ENCODE results near the gene RMI2. TPM values are rescaled to one million over a fixed set of nuclear protein-coding genes. Genes with fewer than 3 reads are reported as not detected.

RMI2 gene
- total and polyA plus RNA-seq, 11 donors = 0.23 to 6.6 (median 0.76) TPM; not detected in 2

- H3K27me3 ChIP-seq = no peaks in the 10 kb centered on the region
Measured at GRCh38 chr16:11319529-11320146, 25.6 kb upstream of the RMI2 start.

GRCh38 chr16:11320170-11320569, 25.1 kb upstream of the RMI2 start:
- Histone ChIP-seq H3K4me1 (peaks cover 0 to 6% (median 0%) of the 10 kb centered on the region in 12 donors), H3K36me3 (no peaks in the 10 kb centered on the region), H3K9me3 (no peaks in the 10 kb centered on the region), H3K27ac (no peak overlapping the region), H3K27me3 (no peaks in the 10 kb centered on the region), H3K4me3 (no peak overlapping the region)
- ATAC-seq (no peak), DNase-seq (no peak)
- TF ChIP-seq POLR2A (IDR thresholded peaks at IDR 0.05) (no peak), CTCF (IDR thresholded peaks at IDR 0.05) (no peak)
- intact Hi-C loops (cut with DNase I) = no loop called here
- 73 to 91% (median 85%) methylated on average over 8 to 10 of the region's 10 CpGs for WGBS, 4 donors

More at GRCh38 chr16:11319529-11320146, 25.6 kb upstream of the RMI2 start:
- Histone ChIP-seq H3K4me3 (no peak overlapping the region), H3K36me3 (no peaks in the 10 kb centered on the region), H3K9me3 (no peaks in the 10 kb centered on the region), H3K4me1 (peaks cover 0 to 3% (median 0%) of the 10 kb centered on the region in 12 donors), H3K27ac (no peak overlapping the region)
- intact Hi-C loops (cut with DNase I) = no loop called here
- DNase-seq (peak in 1 of 5 donors; percentile 44), ATAC-seq (no peak)
- no peak for TF ChIP-seq CTCF (IDR thresholded peaks at IDR 0.05)
- TF ChIP-seq POLR2A (IDR thresholded peaks at IDR 0.05) = no peak
- 43 to 60% (median 59%) methylated on average over 8 of the region's 8 CpGs for WGBS, 4 donors

GRCh38 chr16:11321662-11322061, 23.6 kb upstream of the RMI2 start:
- intact Hi-C loops (cut with DNase I) = no loop called here
- TF ChIP-seq POLR2A (IDR thresholded peaks at IDR 0.05) (no peak), CTCF (IDR thresholded peaks at IDR 0.05) (no peak)
- WGBS, 4 donors = 68 to 92% (median 79%) methylated on average over 5 of the region's 5 CpGs

GRCh38 chr16:11322823-11323222, 22.4 kb upstream of the RMI2 start:
- ATAC-seq = no peak
- 79 to 92% (median 82%) methylated on average over 3 of the region's 3 CpGs for WGBS, 4 donors
- intact Hi-C loops (cut with DNase I) = no loop called here

More at GRCh38 chr16:11321662-11322061, 23.6 kb upstream of the RMI2 start:
- ATAC-seq (no peak), DNase-seq (no peak)
- no peaks in the 10 kb centered on the region for H3K36me3 ChIP-seq
- no peaks in the 10 kb centered on the region for H3K9me3 ChIP-seq
- no peak overlapping the region for H3K27ac ChIP-seq
- H3K27me3 ChIP-seq = no peaks in the 10 kb centered on the region
- H3K4me3 ChIP-seq = no peak overlapping the region
- peaks cover 0 to 18% (median 0%) of the 10 kb centered on the region in 12 donors for H3K4me1 ChIP-seq

More at GRCh38 chr16:11322823-11323222, 22.4 kb upstream of the RMI2 start:
- no peak for DNase-seq
- Histone ChIP-seq H3K36me3 (no peaks in the 10 kb centered on the region), H3K27ac (no peak overlapping the region), H3K9me3 (no peaks in the 10 kb centered on the region), H3K4me1 (peaks cover 0 to 29% (median under 1%) of the 10 kb centered on the region in 12 donors), H3K4me3 (no peak overlapping the region), H3K27me3 (no peaks in the 10 kb centered on the region)
- TF ChIP-seq POLR2A (IDR thresholded peaks at IDR 0.05) (no peak), CTCF (IDR thresholded peaks at IDR 0.05) (no peak)
